ENCODE data around the gene EPB41L4B.

GRCh38 chr9:109273869-109274268, 47.0 kb downstream of the EPB41L4B start:
- TF ChIP-seq ZFP1 (CRISPR knock-in tag; IDR thresholded peaks at IDR 0.05) (no peak), ZFP37 (CRISPR knock-in tag; IDR thresholded peaks at IDR 0.05; ENCODE audit: borderline replicate concordance) (no peak), MAZ (IDR thresholded peaks at IDR 0.05; ENCODE audit: borderline replicate concordance, low read depth, low read length) (no peak), MAZ (CRISPR knock-in tag; IDR thresholded peaks at IDR 0.05; ENCODE audit: low read depth) (no peak), SMAD9 (CRISPR knock-in tag; IDR thresholded peaks at IDR 0.05) (no peak)

Data from HepG2 (cell line).